Epithelial cell of esophagus (primary cell): ENCODE data around the gene NKAPD1.
"Not testable (repeated sequence)": the region's sequence is repeated elsewhere in the genome, so short reads cannot be mapped to it uniquely, and the experiment has no call there.

Experiments used
- DNase-seq: peaks from one replicate; pipeline ENCODE4 v3.0.0; 2010; ENCODE audit warnings: low read depth
- H3K4me3 ChIP-seq: 2 replicates; pipeline ENCODE4 v1.5.1; 2011; ENCODE audit warnings: mild to moderate bottlenecking, low read length, control low read depth
- CTCF ChIP-seq: IDR thresholded peaks from 2 replicates; pipeline ENCODE4 v1.5.1; 2011; ENCODE audit warnings: low read depth, mild to moderate bottlenecking, low read length, control low read depth, inconsistent platforms; ENCODE audit not compliant: insufficient read depth; ENCODE audit errors: missing control alignments

The NKAPD1 gene

GRCh38 chr11:112086422-112087191 lies 12.5 kb downstream of the NKAPD1 start, which contains the start of the genes SDHD and TIMM8B:
TSS of gene SDHD (plus strand) at chr11:112086873. CDS start at chr11:112086908, 35 bp downstream.
TSS of gene TIMM8B (minus strand) at chr11:112086756. CDS start at chr11:112086723, 33 bp downstream.
- peak; percentile 44 for TF ChIP-seq CTCF
- H3K4me3 ChIP-seq = peak within 1 kb of the TSS; percentile 98

GRCh38 chr11:112087212-112087611 lies 13.1 kb downstream of the NKAPD1 start:
- H3K4me3 ChIP-seq = peak overlapping the region; percentile 98
- TF ChIP-seq CTCF = no peak
- DNase-seq = peak; percentile 10

More at GRCh38 chr11:112086422-112087191, 12.5 kb downstream of the NKAPD1 start, which contains the start of the genes SDHD and TIMM8B:
- peak; percentile 97 for DNase-seq

- H3K4me3 ChIP-seq, DNase-seq: not testable (repeated sequence)
These were observed 21.2 kb downstream of the NKAPD1 start for GRCh38 chr11:112095302-112095701.

- H3K4me3 ChIP-seq = no peak overlapping the region
- DNase-seq = no peak
- TF ChIP-seq CTCF = no peak
These were observed 22.1 kb downstream of the NKAPD1 start for GRCh38 chr11:112096194-112096593.

GRCh38 chr11:112097734-112098528 lies 23.8 kb downstream of the NKAPD1 start:
- TF ChIP-seq CTCF = no peak
- H3K4me3 ChIP-seq = no peak overlapping the region
- DNase-seq = no peak

- no peak for TF ChIP-seq CTCF
- DNase-seq = no peak
- H3K4me3 ChIP-seq = no peak overlapping the region
These were observed 26.4 kb downstream of the NKAPD1 start for GRCh38 chr11:112100462-112100861.

GRCh38 chr11:112103446-112103845 lies 29.3 kb downstream of the NKAPD1 start:
- no peak for DNase-seq
- H3K4me3 ChIP-seq = no peak overlapping the region
- no peak for TF ChIP-seq CTCF
